Measurements from ENCODE around the gene HNRNPK.

HNRNPK gene

GRCh38 chr9:83932851-83933250, 47.2 kb downstream of the HNRNPK start:
- no peak for DNase-seq (ENCODE audit: low read depth)

DNA sequence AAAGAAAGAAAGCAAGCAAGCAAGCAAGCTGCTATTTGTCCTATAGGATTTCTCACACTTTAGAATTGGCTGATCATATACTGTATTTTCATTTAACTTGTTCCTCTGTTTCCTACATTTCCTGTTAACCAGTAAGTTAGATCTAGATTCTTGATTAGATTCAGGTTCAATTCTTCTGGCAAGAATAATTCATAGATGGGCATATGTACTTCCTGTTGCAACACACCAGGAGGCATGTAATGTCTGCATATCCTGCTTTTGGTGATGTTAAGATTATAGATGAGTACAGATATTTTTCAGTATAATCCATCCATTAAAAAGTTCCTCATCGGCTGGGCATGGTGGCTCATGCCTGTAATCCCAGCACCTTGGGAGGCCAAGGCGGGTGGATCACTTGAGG, 48.0 kb downstream of the HNRNPK start:
- no peak for DNase-seq (ENCODE audit: low read depth)

DNA sequence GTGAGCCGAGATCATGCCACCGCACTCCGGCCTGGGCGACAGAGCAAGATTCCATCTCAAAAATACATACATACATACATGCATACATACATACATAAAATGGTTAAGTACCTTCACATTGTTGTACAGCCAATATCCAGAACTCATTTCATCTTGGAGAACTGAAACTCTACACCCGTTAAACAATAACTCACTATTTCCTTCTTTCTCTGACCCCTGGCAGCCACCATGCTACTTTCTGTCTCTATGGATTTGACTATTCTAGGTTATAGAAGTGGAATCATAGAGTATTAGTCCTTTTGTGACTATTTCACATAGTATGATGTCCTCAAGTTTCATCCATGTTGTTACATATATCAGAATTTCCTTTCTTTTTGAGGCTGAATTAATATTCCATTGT, 49.1 kb downstream of the HNRNPK start:
- no peak for DNase-seq (ENCODE audit: low read depth)

- no peak for DNase-seq (ENCODE audit: low read depth)
Measured at GRCh38 chr9:83927591-83927990, 52.4 kb downstream of the HNRNPK start.

DNA sequence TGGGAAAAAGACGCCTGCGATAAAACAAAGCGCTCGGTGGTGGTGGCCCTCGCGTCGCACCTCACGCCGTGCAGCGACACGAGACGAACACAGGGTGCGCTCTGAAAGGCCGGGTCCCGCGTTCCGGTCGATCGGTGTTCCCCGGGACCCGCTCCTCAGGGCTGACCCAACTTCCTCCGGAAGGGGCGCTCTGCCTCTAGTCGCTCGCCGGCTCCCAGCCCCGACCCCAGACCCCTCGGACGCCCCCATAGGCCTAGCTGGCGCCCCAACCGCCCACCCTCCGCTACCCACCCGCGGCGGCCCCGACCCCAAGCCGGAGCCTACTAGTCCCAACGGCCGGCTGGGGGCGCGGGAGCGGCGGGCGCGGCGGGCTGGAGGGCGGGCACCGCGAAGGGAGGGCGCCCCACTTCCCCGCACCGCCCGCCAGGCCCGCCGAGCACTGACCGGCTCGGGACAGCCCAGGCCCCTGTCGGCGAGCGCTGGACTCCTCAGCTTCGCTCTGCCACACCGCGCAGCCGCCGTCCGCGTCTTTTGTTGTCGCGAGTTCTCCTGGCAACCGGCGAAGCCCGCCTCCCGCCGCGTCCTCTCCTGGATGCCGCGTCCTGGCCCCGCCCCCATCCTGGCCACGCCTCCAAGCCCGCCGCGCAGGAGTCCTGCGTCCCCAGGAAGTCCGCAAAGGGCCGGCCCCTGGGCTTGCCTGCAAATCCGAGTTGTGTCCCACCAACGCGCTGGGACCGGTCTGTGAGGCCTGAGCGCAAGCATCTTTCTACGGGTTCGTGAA, 58.9 kb downstream of the HNRNPK start, which contains the start of gene KIF27:
Gene KIF27, minus strand, starts transcription at position 506 of the 781 bp plus-strand sequence. CDS start 5,841 bp downstream, outside the sequence.
- DNase-seq (ENCODE audit: low read depth) = peak; percentile 94

DNA sequence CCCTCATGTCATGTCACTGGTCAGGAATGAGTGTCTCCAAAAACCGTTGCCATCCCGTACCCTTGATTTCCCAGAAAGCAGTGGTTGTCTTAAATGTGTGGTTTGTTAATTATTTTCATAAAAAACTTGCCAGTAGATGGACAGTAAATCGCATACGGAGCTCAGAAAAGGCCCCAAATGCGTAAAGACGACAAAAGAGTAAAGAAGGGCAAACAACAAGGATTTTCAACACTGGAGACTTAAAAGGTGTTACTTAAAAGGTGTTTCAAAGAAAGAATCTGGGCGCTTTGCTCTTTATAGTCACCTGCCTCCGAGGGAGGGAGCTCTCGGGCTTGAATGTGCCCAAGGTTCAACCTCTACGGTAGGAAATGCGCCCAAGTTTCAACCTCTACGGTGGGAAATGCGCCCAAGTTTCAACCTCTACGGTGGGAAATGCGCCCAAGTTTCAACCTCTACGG, 59.5 kb downstream of the HNRNPK start:
- DNase-seq (ENCODE audit: low read depth) = no peak

DNA sequence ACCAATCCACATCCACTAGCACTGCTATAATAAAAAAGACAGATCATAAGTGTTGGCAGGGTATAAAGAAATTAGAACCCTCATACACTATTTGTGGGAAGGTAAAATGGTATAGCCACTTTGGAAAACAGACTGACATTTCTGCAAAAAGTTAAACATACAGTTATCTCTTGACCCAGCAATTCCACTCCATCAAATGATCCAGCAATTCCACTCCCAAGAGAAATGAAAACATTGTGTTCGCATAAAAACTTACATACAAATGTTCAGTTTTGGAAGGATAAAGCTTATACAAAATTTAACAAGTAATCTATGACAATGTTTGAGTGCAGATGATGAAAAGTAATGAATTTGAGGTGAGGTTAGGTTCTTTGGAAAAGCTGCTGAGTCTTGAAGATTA, 60.9 kb downstream of the HNRNPK start:
- no peak for DNase-seq (ENCODE audit: low read depth)

Data from stromal cell of bone marrow (primary cell).